Gastroesophageal sphincter (tissue), 3 donors: Measurements from ENCODE around the gene TSPAN13.

ENCODE experiments used
- EP300 ChIP-seq: sonication (generic); formaldehyde crosslinking; IDR thresholded peaks from one replicate; pipeline ENCODE4 v1.6.1; 2017; ENCODE audit warnings: antibody characterized with exemption, mild to moderate bottlenecking
- POLR2A ChIP-seq, 2 donors: fragments of 450-650 bp; IDR thresholded peaks; one replicate each; pipeline ENCODE4 v1.6.1; 2017; ENCODE audit warnings: antibody characterized with exemption in 2 of 2, mild to moderate bottlenecking in 2 of 2, moderate library complexity in 1 of 2
- POLR2AphosphoS5 ChIP-seq: sonication (generic); formaldehyde crosslinking; IDR thresholded peaks from one replicate; pipeline ENCODE4 v1.6.1; 2017; ENCODE audit warnings: antibody characterized with exemption
- TF ChIP-seq, protein P1 (sequence below), 4 experiments: fragments of 200-600 bp in 2 of 4; fragments of 450-650 bp in 2 of 4; sonication (generic) in 1 of 4; IDR thresholded peaks; one replicate each; pipeline ENCODE4 v1.5.1; 2017 to 2019; ENCODE audit warnings: antibody characterized with exemption in 4 of 4, mild to moderate bottlenecking in 2 of 4, moderate library complexity in 2 of 4

DNA sequence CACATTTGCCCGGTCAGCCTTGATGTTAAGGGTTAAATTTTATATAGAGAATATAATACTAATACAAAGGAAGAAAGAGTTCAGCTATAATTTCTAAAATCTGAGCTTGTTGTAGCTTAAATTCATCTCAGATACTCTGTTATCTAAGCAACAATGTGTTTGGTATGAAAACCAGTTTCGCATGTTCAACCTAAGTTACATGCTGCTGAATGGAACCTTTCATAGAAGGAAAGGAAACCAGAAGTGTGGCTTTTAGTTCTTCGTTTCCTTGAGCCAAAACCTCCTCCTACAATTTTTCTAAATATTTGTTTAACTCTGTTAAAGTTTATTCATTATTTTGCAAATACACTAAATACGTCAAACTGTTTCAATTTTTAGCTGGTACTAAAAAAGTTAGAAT lies 32.7 kb downstream of the TSPAN13 start:
- TF ChIP-seq, protein P1, sequence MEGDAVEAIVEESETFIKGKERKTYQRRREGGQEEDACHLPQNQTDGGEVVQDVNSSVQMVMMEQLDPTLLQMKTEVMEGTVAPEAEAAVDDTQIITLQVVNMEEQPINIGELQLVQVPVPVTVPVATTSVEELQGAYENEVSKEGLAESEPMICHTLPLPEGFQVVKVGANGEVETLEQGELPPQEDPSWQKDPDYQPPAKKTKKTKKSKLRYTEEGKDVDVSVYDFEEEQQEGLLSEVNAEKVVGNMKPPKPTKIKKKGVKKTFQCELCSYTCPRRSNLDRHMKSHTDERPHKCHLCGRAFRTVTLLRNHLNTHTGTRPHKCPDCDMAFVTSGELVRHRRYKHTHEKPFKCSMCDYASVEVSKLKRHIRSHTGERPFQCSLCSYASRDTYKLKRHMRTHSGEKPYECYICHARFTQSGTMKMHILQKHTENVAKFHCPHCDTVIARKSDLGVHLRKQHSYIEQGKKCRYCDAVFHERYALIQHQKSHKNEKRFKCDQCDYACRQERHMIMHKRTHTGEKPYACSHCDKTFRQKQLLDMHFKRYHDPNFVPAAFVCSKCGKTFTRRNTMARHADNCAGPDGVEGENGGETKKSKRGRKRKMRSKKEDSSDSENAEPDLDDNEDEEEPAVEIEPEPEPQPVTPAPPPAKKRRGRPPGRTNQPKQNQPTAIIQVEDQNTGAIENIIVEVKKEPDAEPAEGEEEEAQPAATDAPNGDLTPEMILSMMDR (IDR thresholded peaks at IDR 0.05), result no peak
- TF ChIP-seq POLR2A (IDR thresholded peaks at IDR 0.05) (no peak), EP300 (no peak), POLR2AphosphoS5 (no peak)
